Measurements from ENCODE around the gene PTPN14.

DNA sequence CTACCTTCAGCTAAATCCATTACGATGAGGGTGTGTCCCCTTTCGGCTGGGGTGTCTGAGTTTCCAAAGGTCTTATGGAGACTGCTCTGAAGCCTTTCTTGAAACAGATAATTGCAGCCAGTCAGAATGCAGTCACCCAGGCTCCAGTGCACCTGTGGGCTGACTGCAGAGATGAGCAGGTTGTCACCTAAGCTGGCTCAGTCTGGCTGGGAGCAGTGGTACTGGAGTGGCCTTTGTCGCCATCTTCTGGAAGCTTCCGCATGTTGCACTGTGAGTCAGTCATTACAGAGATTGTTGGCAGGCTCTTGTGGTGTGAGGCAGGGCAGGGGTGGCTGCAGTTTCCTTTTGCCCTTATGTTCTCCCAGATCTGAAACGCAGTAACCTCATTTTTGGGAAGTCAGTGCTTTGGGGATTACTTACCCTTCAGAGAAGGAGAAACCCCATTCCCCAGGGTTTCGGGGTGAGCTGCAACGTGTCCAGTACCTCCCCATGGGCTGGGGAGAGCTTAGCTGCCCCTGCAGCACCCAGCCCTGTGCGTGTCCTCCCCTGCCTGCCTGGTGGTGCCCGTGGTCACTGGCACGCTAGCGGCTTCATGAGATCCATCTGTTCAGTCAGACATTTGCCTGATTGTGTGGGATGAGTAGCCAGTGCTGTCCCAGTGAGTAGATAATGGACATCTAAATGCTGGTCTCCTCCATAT lies 222.5 kb downstream of the PTPN14 start:
- TF ChIP-seq CTCF (IDR thresholded peaks at IDR 0.05 in 2 of 3, conservative IDR thresholded peaks at IDR 0.05 in 1 of 3; ENCODE audit: borderline replicate concordance in 1 of 3, insufficient read depth in 1 of 3, low read depth in 2 of 3, low read length in 2 of 3) (peak; percentile 84 to 91 (median 87)), POLR2AphosphoS5 (IDR thresholded peaks at IDR 0.05; ENCODE audit: low read depth, low read length) (no peak)
